A549 (cell line): Measurements from ENCODE around the gene FOXQ1. TPM values are rescaled to one million over a fixed set of nuclear protein-coding genes. Genes with fewer than 3 reads are reported as not detected.

Experiments
- ATAC-seq, 2 experiments: fragments of 200-7000 bp in 1 of 2; fragments of >200 bp in 1 of 2; cut with Nextera tagmentation in 1 of 2; cut with Tn5 transposase in 1 of 2; 3 replicates each; pipeline versions ENCODE4 v1.8.0 to v1.9.1; 2018 to 2020; ENCODE audit warnings: mild to moderate bottlenecking in 1 of 2, moderate library complexity in 1 of 2
- CTCF ChIA-PET: fragments of 300-600 bp; sonication (Branson Sonifier 250); formaldehyde crosslinking; extraction: SDS; loops from one replicate; lab custom pipeline; 2021; ENCODE audit warnings: antibody characterized with exemption, inconsistent platforms; lab: Yijun Ruan, JAX
- POLR2A ChIA-PET: fragments of 350-600 bp; formaldehyde crosslinking; extraction: SDS; loops from one replicate; lab custom pipeline; 2021; ENCODE audit warnings: antibody characterized with exemption, inconsistent platforms; lab: Yijun Ruan, JAX
- DNase-seq, 2 experiments: peaks; one replicate each; pipeline versions ENCODE4 v3.0.0 to v3.0.0-alpha.2; 2011 to 2016; ENCODE audit warnings: low read depth in 1 of 2, low spot score in 1 of 2
- FAIRE-seq: peaks from 2 replicates; lab custom pipeline; 2011; peaks lifted over from hg19 to GRCh38; lab: Jason Lieb, UNC
- H3K27ac ChIP-seq, 2 experiments: fragments of >200 bp; sonication (Bioruptor Twin); formaldehyde crosslinking; 3 replicates each; pipeline ENCODE4 v1.5.1; 2016 to 2017
- H3K4me1 ChIP-seq: fragments of >200 bp; sonication (Bioruptor Twin); formaldehyde crosslinking; 3 replicates; pipeline ENCODE4 v1.6.1; 2016
- H3K4me2 ChIP-seq: fragments of >200 bp; sonication (Bioruptor Twin); formaldehyde crosslinking; 3 replicates; pipeline ENCODE4 v1.6.1; 2016
- H3K4me3 ChIP-seq: fragments of >200 bp; sonication (Bioruptor Twin); formaldehyde crosslinking; 3 replicates; pipeline ENCODE4 v1.5.1; 2016
- H3K9me3 ChIP-seq: fragments of >200 bp; sonication (Bioruptor Twin); formaldehyde crosslinking; 3 replicates; pipeline ENCODE4 v1.6.1; 2016
- ATOH8 ChIP-seq: fragments of 250-450 bp; sonication (Bioruptor Pico); IDR thresholded peaks from 2 replicates; pipeline ENCODE4 v1.5.0; 2020; ENCODE audit warnings: low read depth, mild to moderate bottlenecking, moderate library complexity
- BHLHE40 ChIP-seq: IDR thresholded peaks from 2 replicates; pipeline ENCODE4 v1.6.1; 2012; ENCODE audit warnings: low read depth, low read length, inconsistent platforms
- CHD2 ChIP-seq: fragments of 150-350 bp; IDR thresholded peaks from 2 replicates; pipeline ENCODE4 v1.6.1; 2014; ENCODE audit warnings: low read length; ENCODE audit not compliant: partially characterized antibody
- CTCF ChIP-seq: fragments of >200 bp; sonication (Bioruptor Twin); formaldehyde crosslinking; IDR thresholded peaks from 3 replicates; pipeline ENCODE4 v1.5.1; 2016
- EHF ChIP-seq: fragments of 250-450 bp; sonication (Bioruptor Pico); IDR thresholded peaks from 2 replicates; pipeline ENCODE4 v1.5.0; 2020; ENCODE audit warnings: mild to moderate bottlenecking
- EHMT2 ChIP-seq: fragments of 200-600 bp; sonication (generic); IDR thresholded peaks from 2 replicates; pipeline ENCODE4 v1.6.1; 2016; ENCODE audit warnings: antibody characterized with exemption, low read depth, mild to moderate bottlenecking, moderate library complexity
- HOXB13 ChIP-seq: fragments of 250-450 bp; sonication (Bioruptor Pico); IDR thresholded peaks from 2 replicates; pipeline ENCODE4 v1.5.0; 2020; ENCODE audit warnings: low read depth, mild to moderate bottlenecking, moderate library complexity
- JUN ChIP-seq, 2 experiments: fragments of >200 bp; sonication (Bioruptor Twin); formaldehyde crosslinking; IDR thresholded peaks; 2 replicates in 1 of 2; 3 replicates in 1 of 2; pipeline ENCODE4 v1.6.1; 2016 to 2017
- KDM1A ChIP-seq: fragments of 200-600 bp; sonication (generic); IDR thresholded peaks from 2 replicates; pipeline ENCODE4 v1.6.1; 2016; ENCODE audit warnings: low read depth, mild to moderate bottlenecking
- KDM5A ChIP-seq: fragments of 200-600 bp; sonication (generic); IDR thresholded peaks from 2 replicates; pipeline ENCODE4 v1.6.1; 2016; ENCODE audit warnings: antibody characterized with exemption, mild to moderate bottlenecking
- MYC ChIP-seq: IDR thresholded peaks from 2 replicates; pipeline ENCODE4 v1.6.1; 2012; ENCODE audit warnings: mild to moderate bottlenecking, inconsistent platforms, low read length, improper control_type of control experiment, borderline replicate concordance
- NPAS2 ChIP-seq: fragments of 250-450 bp; sonication (Bioruptor Pico); IDR thresholded peaks from 2 replicates; pipeline ENCODE4 v1.8.0; 2022; ENCODE audit warnings: mild to moderate bottlenecking, moderate library complexity, borderline replicate concordance
- POLR2AphosphoS2 ChIP-seq: conservative IDR thresholded peaks from 2 replicates; pipeline ENCODE4 v1.6.1; 2012; ENCODE audit warnings: low read length, improper control_type of control experiment, inconsistent platforms
- RCOR1 ChIP-seq: fragments of 150-350 bp; IDR thresholded peaks from 2 replicates; pipeline ENCODE4 v1.6.1; 2014; ENCODE audit warnings: antibody characterized with exemption, low read length, low read depth
- SMC3 ChIP-seq: fragments of >200 bp; sonication (Bioruptor Twin); formaldehyde crosslinking; IDR thresholded peaks from 3 replicates; pipeline ENCODE4 v1.6.1; 2018; ENCODE audit warnings: inconsistent platforms
- USF2 ChIP-seq: fragments of 450-650 bp; IDR thresholded peaks from 2 replicates; pipeline ENCODE4 v1.6.1; 2014; ENCODE audit warnings: antibody characterized with exemption
- ZFP36 ChIP-seq: fragments of 450-650 bp; IDR thresholded peaks from 2 replicates; pipeline ENCODE4 v1.6.1; 2014; ENCODE audit warnings: borderline replicate concordance; ENCODE audit not compliant: partially characterized antibody
- ZNF302 ChIP-seq: fragments of 250-450 bp; sonication (Bioruptor Pico); IDR thresholded peaks from 2 replicates; pipeline ENCODE4 v1.9.0; 2021; ENCODE audit warnings: inconsistent platforms, mild to moderate bottlenecking, moderate library complexity
- WGBS: methylation state at CpG from one replicate; pipeline ENCODE4 v1.1.6; 2017; ENCODE audit errors: missing lambda C conversion rate; 5-methylcytosine and 5-hydroxymethylcytosine counted together
- polyA plus RNA-seq, 4 experiments: library from polyadenylated mRNA; depleted of rRNA in 3 of 4; stranded (reverse); fragments of >200 nt; fragmentation: RNase III in 1 of 4; extraction: RNeasy Plus Mini Kit Qiagen cat#74134 plus additional on column Dnase treatment in 1 of 4; gene quantifications; 2 replicates in 3 of 4; 3 replicates in 1 of 4; pipeline ENCODE4 v1.2.3, GENCODE V29; 2011 to 2017
- TF ChIP-seq, protein P1 (sequence below): IDR thresholded peaks from 2 replicates; pipeline ENCODE4 v1.6.1; 2012; ENCODE audit warnings: low read depth, borderline replicate concordance
- TF ChIP-seq, protein P2 (sequence below): fragments of 200-600 bp; sonication (generic); IDR thresholded peaks from 2 replicates; pipeline ENCODE4 v1.6.1; 2016; ENCODE audit warnings: antibody characterized with exemption, mild to moderate bottlenecking, moderate library complexity
- TF ChIP-seq, protein P3 (sequence below): fragments of >200 bp; sonication (Bioruptor Twin); formaldehyde crosslinking; IDR thresholded peaks from 2 replicates; pipeline ENCODE4 v1.6.1; 2016

FOXQ1 gene
- polyA plus RNA-seq, 2 of the 4 experiments (the other 2 are of a cell fraction), result 3.5 to 3.6 TPM

DNA sequence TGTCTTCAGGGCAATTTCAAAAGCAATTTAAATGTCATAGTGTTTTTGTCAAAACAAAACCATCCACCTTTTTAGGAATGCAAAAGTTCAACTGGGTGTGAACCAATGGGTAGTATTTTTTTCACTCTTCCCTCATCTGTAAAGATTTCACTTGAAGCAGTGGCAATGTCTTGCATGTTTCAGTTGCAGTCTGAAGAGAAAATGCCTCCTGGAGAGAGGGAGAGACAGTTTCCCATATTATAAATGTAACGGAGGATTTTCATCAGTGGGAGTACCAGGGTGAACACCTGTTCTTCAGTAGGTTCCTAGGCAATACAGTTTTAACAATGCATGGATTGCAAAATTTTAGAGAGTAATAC lies 3.3 kb downstream of the FOXQ1 start:
- H3K4me3 ChIP-seq, result no peak overlapping the region
- ATAC-seq (no peak), DNase-seq (no peak), FAIRE-seq (no peak)
- 94% methylated on average over 1 of the region's 1 CpG for WGBS
- H3K27ac ChIP-seq, result peak overlapping the region in 1 of 2 experiments; percentile 94; a peak in 4 of 6 replicates
- ChIA-PET POLR2A (interaction anchor here (1.4 kb wide), 2 partner anchors 10 to 20 kb away, joined by 5 to 8 read pairs; no protein-coding TSS in a partner anchor), CTCF (interaction anchor here (4.3 kb wide), 1 partner anchor 18 kb away, joined by 23 read pairs; no protein-coding TSS in a partner anchor)
- no peaks in the 10 kb centered on the region for H3K9me3 ChIP-seq
- H3K4me1 ChIP-seq, result peaks cover 12% of the 10 kb centered on the region
- TF ChIP-seq NPAS2 (CRISPR knock-in tag) (no peak), POLR2AphosphoS2 (no peak), EHF (no peak), KDM5A (no peak), CTCF (no peak), ATOH8 (CRISPR knock-in tag) (no peak), HOXB13 (CRISPR knock-in tag) (no peak), ZFP36 (no peak)
- TF ChIP-seq, protein P1, sequence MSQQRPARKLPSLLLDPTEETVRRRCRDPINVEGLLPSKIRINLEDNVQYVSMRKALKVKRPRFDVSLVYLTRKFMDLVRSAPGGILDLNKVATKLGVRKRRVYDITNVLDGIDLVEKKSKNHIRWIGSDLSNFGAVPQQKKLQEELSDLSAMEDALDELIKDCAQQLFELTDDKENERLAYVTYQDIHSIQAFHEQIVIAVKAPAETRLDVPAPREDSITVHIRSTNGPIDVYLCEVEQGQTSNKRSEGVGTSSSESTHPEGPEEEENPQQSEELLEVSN, result no peak
- peak overlapping the region; percentile 70 for H3K4me2 ChIP-seq

- ATAC-seq, result no peak
- no peak for FAIRE-seq
- 84% methylated on average over 11 of the region's 11 CpGs for WGBS
- peak overlapping the region; percentile 74 to 94 for H3K27ac ChIP-seq
- H3K4me2 ChIP-seq, result peak overlapping the region; percentile 70
- H3K9me3 ChIP-seq, result no peaks in the 10 kb centered on the region
- peak overlapping the region; percentile 41; the same call in 2 of the 3 replicates for H3K4me3 ChIP-seq
- ChIA-PET POLR2A (interaction anchor here (0.5 to 1.4 kb wide), 4 partner anchors 9 to 864 kb away, joined by 3 to 8 read pairs (median 4); no protein-coding TSS in a partner anchor), CTCF (interaction anchor here (0.5 to 4.3 kb wide), 9 partner anchors 9 to 609 kb away, joined by 3 to 23 read pairs (median 4); no protein-coding TSS in a partner anchor)
- TF ChIP-seq KDM1A (no peak), USF2 (no peak), ZNF302 (CRISPR knock-in tag) (no peak), EHMT2 (no peak), MYC (no peak), CHD2 (no peak), SMC3 (no peak), BHLHE40 (no peak), JUN (IDR thresholded peaks at IDR 0.05) (no peak), POLR2AphosphoS2 (no peak), RCOR1 (no peak)
- TF ChIP-seq, protein P2, sequence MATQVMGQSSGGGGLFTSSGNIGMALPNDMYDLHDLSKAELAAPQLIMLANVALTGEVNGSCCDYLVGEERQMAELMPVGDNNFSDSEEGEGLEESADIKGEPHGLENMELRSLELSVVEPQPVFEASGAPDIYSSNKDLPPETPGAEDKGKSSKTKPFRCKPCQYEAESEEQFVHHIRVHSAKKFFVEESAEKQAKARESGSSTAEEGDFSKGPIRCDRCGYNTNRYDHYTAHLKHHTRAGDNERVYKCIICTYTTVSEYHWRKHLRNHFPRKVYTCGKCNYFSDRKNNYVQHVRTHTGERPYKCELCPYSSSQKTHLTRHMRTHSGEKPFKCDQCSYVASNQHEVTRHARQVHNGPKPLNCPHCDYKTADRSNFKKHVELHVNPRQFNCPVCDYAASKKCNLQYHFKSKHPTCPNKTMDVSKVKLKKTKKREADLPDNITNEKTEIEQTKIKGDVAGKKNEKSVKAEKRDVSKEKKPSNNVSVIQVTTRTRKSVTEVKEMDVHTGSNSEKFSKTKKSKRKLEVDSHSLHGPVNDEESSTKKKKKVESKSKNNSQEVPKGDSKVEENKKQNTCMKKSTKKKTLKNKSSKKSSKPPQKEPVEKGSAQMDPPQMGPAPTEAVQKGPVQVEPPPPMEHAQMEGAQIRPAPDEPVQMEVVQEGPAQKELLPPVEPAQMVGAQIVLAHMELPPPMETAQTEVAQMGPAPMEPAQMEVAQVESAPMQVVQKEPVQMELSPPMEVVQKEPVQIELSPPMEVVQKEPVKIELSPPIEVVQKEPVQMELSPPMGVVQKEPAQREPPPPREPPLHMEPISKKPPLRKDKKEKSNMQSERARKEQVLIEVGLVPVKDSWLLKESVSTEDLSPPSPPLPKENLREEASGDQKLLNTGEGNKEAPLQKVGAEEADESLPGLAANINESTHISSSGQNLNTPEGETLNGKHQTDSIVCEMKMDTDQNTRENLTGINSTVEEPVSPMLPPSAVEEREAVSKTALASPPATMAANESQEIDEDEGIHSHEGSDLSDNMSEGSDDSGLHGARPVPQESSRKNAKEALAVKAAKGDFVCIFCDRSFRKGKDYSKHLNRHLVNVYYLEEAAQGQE, result no peak
- TF ChIP-seq, protein P3, sequence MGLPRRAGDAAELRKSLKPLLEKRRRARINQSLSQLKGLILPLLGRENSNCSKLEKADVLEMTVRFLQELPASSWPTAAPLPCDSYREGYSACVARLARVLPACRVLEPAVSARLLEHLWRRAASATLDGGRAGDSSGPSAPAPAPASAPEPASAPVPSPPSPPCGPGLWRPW, result no peak
- peaks cover 12% of the 10 kb centered on the region for H3K4me1 ChIP-seq
- DNase-seq, result no peak
Observed at GRCh38 chr6:1315560-1316386, 3.9 kb downstream of the FOXQ1 start.
